Loucy (cell line): ENCODE data around the gene WDR33.

Experiments used
- H2AFZ ChIP-seq: fragments of 200-600 bp; sonication (generic); 2 replicates; pipeline ENCODE4 v1.6.0; 2016; ENCODE audit warnings: antibody characterized with exemption, mild to moderate bottlenecking, low read length, moderate library complexity
- H3F3A ChIP-seq: fragments of 200-600 bp; 2 replicates; pipeline ENCODE4 v1.6.0; 2016; ENCODE audit warnings: antibody characterized with exemption, low read depth, mild to moderate bottlenecking
- H3K27me3 ChIP-seq: fragments of 200-600 bp; sonication (generic); 2 replicates; pipeline ENCODE4 v1.6.1; 2014; ENCODE audit warnings: low read length, mild to moderate bottlenecking; ENCODE audit not compliant: insufficient read depth, poor library complexity, severe bottlenecking
- H3K36me3 ChIP-seq: fragments of 200-600 bp; sonication (generic); 2 replicates; pipeline ENCODE4 v1.6.1; 2016; ENCODE audit warnings: low read length; ENCODE audit not compliant: insufficient read depth
- H3K4me1 ChIP-seq: fragments of 200-600 bp; sonication (generic); 2 replicates; pipeline ENCODE4 v1.5.1; 2014; ENCODE audit warnings: low read length, mild to moderate bottlenecking; ENCODE audit not compliant: insufficient read depth, poor library complexity, severe bottlenecking
- H3K4me2 ChIP-seq: fragments of 200-600 bp; sonication (generic); 2 replicates; pipeline ENCODE4 v1.6.0; 2014; ENCODE audit warnings: antibody characterized with exemption, low read length, low read depth, mild to moderate bottlenecking; ENCODE audit not compliant: poor library complexity, severe bottlenecking
- H3K4me3 ChIP-seq: fragments of 200-600 bp; sonication (generic); 2 replicates; pipeline ENCODE4 v1.5.1; 2014; ENCODE audit warnings: low read length, mild to moderate bottlenecking, mixed read lengths; ENCODE audit not compliant: poor library complexity, severe bottlenecking
- H3K79me2 ChIP-seq: fragments of 200-600 bp; sonication (generic); 2 replicates; pipeline ENCODE4 v1.6.1; 2014; ENCODE audit warnings: low read length; ENCODE audit not compliant: insufficient read depth
- H3K9ac ChIP-seq: fragments of 200-600 bp; sonication (generic); 2 replicates; pipeline ENCODE4 v1.6.0; 2014; ENCODE audit warnings: mild to moderate bottlenecking, low read depth, low read length, moderate library complexity; ENCODE audit not compliant: poor library complexity, severe bottlenecking
- H3K9me2 ChIP-seq: fragments of 200-600 bp; sonication (generic); replicated peaks from 2 replicates; pipeline ENCODE4 v1.6.1; 2016; ENCODE audit warnings: low read depth, low read length, mixed read lengths
- H3K9me3 ChIP-seq: fragments of 200-600 bp; sonication (generic); 2 replicates; pipeline ENCODE4 v1.6.1; 2014; ENCODE audit warnings: mild to moderate bottlenecking, antibody characterized with exemption, low read length, low read depth; ENCODE audit not compliant: insufficient read depth
- H4K20me1 ChIP-seq: fragments of 200-600 bp; sonication (generic); 2 replicates; pipeline ENCODE4 v1.6.0; 2014; ENCODE audit warnings: antibody characterized with exemption, low read length, mild to moderate bottlenecking; ENCODE audit not compliant: insufficient read depth, poor library complexity, severe bottlenecking
- CTCF ChIP-seq: fragments of 200-600 bp; sonication (generic); conservative IDR thresholded peaks from 2 replicates; pipeline ENCODE4 v1.5.1; 2014; ENCODE audit warnings: mild to moderate bottlenecking, antibody characterized with exemption, low read length
- EZH2phosphoT487 ChIP-seq: fragments of 200-600 bp; IDR thresholded peaks from 2 replicates; pipeline ENCODE4 v1.6.1; 2018; ENCODE audit warnings: antibody characterized with exemption, mild to moderate bottlenecking, moderate library complexity, borderline replicate concordance

Gene WDR33

DNA sequence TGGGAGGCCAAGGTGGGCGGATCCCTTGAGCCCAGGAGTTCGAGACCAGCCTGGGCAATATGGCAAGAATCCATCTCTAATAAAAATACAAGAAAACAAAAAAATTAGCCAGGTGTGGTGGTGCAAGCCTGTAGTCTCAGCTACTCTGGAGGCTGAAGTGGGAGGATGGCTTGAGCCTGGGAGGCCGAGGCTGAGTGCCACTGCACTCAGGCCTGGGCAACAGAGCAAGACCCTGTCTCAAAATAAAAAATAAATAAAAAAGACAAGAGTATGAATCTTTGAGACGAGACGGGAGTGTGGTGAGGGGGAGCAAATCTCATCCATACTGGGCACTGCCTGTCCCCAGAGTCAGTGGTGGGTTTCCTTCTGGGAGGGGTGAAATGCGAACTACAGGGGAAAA, 152.8 kb downstream of the WDR33 start:
- H3K36me3 ChIP-seq = no peaks in the 10 kb centered on the region
- no peaks in the 10 kb centered on the region for H3F3A ChIP-seq
- H4K20me1 ChIP-seq = no peaks in the 10 kb centered on the region
- TF ChIP-seq CTCF (no peak), EZH2phosphoT487 (no peak)
- no peak overlapping the region for H3K4me2 ChIP-seq
- no peaks in the 10 kb centered on the region for H3K27me3 ChIP-seq
- H3K9ac ChIP-seq = no peak overlapping the region
- H3K79me2 ChIP-seq = no peaks in the 10 kb centered on the region
- H3K9me2 ChIP-seq = no peaks in the 10 kb centered on the region
- H2AFZ ChIP-seq = no peak overlapping the region
- H3K4me3 ChIP-seq = no peak overlapping the region
- H3K9me3 ChIP-seq = no peaks in the 10 kb centered on the region
- H3K4me1 ChIP-seq = no peaks in the 10 kb centered on the region

DNA sequence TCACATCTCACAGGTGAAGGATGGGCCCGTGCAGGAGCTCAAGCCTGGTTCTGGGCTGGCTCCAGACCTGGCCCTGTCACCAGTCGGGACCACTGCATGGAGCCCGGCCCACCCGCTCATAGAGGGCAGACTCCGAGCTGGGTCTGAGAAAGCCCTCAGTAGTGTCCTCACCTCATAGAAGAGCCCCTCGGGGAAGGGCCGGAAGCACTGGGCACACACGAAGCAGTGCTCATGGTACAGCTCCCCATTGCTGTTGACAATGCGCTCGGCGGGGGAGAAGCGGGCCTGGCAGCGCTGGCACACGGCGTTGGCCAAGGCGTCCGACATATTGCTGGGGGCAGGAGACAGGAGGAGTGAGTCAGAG, 153.8 kb downstream of the WDR33 start:
- no peaks in the 10 kb centered on the region for H3K79me2 ChIP-seq
- no peaks in the 10 kb centered on the region for H3K9me2 ChIP-seq
- no peaks in the 10 kb centered on the region for H3K36me3 ChIP-seq
- no peak overlapping the region for H3K4me2 ChIP-seq
- no peaks in the 10 kb centered on the region for H4K20me1 ChIP-seq
- H3F3A ChIP-seq = no peaks in the 10 kb centered on the region
- H3K4me1 ChIP-seq = no peaks in the 10 kb centered on the region
- no peak overlapping the region for H2AFZ ChIP-seq
- no peak overlapping the region for H3K9ac ChIP-seq
- no peaks in the 10 kb centered on the region for H3K9me3 ChIP-seq
- H3K4me3 ChIP-seq = no peak overlapping the region
- no peak for TF ChIP-seq EZH2phosphoT487
- TF ChIP-seq CTCF = no peak
- H3K27me3 ChIP-seq = no peaks in the 10 kb centered on the region

GRCh38 chr2:127656569-127657231, 154.3 kb downstream of the WDR33 start:
- Histone ChIP-seq H3K9me3 (no peaks in the 10 kb centered on the region), H3K4me2 (no peak overlapping the region), H3K79me2 (no peaks in the 10 kb centered on the region), H3K4me3 (no peak overlapping the region), H3K4me1 (no peaks in the 10 kb centered on the region), H4K20me1 (no peaks in the 10 kb centered on the region), H3K27me3 (no peaks in the 10 kb centered on the region), H3K36me3 (no peaks in the 10 kb centered on the region), H2AFZ (no peak overlapping the region), H3F3A (no peaks in the 10 kb centered on the region), H3K9ac (no peak overlapping the region), H3K9me2 (no peaks in the 10 kb centered on the region)
- TF ChIP-seq CTCF (no peak), EZH2phosphoT487 (no peak)
